Activated naive CD4-positive, alpha-beta T cell treated with anti-CD3 and anti-CD28 coated beads for 36 hours (primary cell): ENCODE measurements around the gene SHISAL1. TPM values are rescaled to one million over a fixed set of nuclear protein-coding genes. Genes with fewer than 3 reads are reported as not detected.

Experiments
- CTCF ChIA-PET: fragments of 350-600 bp; sonication (Branson Sonifier 250); formaldehyde crosslinking; loops from one replicate; lab custom pipeline; 2021; ENCODE audit warnings: antibody characterized with exemption; lab: Charles Lee
- DNase-seq: peaks from one replicate; pipeline ENCODE4 v3.0.0-alpha.2; 2020
- H3K27ac Mint-ChIP-seq: one replicate; pipeline ENCODE4 v1.8.0; 2021; ENCODE audit warnings: mild to moderate bottlenecking, mixed read lengths
- H3K27me3 Mint-ChIP-seq: one replicate; pipeline ENCODE4 v1.8.0; 2021; ENCODE audit warnings: low read depth, mixed read lengths
- H3K36me3 Mint-ChIP-seq: one replicate; pipeline ENCODE4 v1.8.0; 2021; ENCODE audit warnings: low read depth, mixed read lengths
- H3K4me1 Mint-ChIP-seq: one replicate; pipeline ENCODE4 v1.8.0; 2021; ENCODE audit warnings: low read depth, mixed read lengths
- H3K4me3 Mint-ChIP-seq: one replicate; pipeline ENCODE4 v1.8.0; 2021; ENCODE audit warnings: mild to moderate bottlenecking, moderate library complexity, mixed read lengths
- H3K9me3 Mint-ChIP-seq: one replicate; pipeline ENCODE4 v1.8.0; 2021; ENCODE audit warnings: mixed read lengths
- intact Hi-C: fragments of 100-400 bp; cut with micrococcal nuclease; formaldehyde crosslinking; loops from one replicate; pipeline ENCODE4 v1.15.1; 2023
- total RNA-seq, 2 experiments: library from RNA; stranded (reverse); gene quantifications; one replicate each; pipeline ENCODE4 v1.2.3, GENCODE V29; 2021

Gene SHISAL1
- total RNA-seq, 2 experiments from 2014 or later: not detected

DNA sequence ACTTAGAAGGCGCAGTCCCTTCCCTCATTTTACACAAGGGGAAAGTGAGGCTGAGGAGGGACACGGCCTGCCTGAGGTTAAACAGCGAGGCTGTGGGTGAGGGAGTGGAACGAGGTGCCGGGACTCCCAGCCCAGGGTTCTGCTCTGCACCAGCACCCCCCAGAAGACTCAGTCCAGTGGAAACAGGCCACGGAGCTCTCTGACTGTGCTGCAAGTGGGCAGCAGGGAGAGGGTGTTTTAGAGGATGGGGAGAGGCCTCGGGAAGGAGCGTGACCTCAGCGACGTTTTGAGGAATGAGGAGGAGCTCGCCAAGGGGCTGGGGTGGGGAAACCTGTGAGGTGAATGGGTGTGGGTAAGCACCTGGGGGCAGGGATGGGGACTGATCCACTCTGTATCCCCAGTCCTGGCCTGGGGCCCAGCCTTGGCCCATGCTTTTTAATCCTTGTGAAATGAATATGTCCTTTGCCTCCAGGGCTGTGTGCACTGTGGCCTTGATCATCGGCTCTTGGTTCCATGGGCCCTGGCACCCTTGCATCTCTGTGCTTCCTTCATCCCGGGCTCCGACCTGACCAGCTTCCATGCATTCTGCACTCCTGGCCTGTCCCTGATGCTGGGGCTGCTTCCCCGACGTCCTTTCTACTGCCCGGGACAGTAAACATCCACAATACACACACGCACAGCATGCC, 44.2 kb downstream of the SHISAL1 start:
- H3K9me3 Mint-ChIP-seq: no peaks in the 10 kb centered on the region
- no peaks in the 10 kb centered on the region for H3K4me1 Mint-ChIP-seq
- H3K27me3 Mint-ChIP-seq: no peaks in the 10 kb centered on the region
- no peaks in the 10 kb centered on the region for H3K36me3 Mint-ChIP-seq
- intact Hi-C loops: no loop called here
- CTCF ChIA-PET: interaction anchor here (0.6 kb wide), 1 partner anchor 327 kb away, joined by 3 read pairs; no protein-coding TSS in a partner anchor
- H3K4me3 Mint-ChIP-seq: no peak overlapping the region
- no peak for DNase-seq
- no peak overlapping the region for H3K27ac Mint-ChIP-seq

DNA sequence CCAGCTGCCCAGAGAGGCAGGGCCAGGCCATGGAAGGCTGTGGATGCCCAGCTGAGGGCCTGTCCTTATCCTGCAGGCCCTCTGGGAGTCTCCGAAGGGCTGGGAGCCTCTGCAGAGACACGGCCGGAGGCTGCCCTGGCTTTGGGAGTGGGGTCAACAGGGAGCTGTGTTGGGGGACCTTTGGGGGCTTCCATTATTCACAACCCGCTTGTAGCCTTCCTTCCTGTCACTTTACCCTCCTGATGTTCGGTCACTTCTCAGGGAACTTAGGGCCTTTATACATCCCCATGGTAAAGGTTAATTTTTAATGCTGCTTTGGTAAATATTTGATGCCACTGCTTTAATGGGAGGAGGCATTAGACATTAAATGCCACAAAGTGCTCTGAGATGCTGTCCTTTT, 44.9 kb downstream of the SHISAL1 start:
- intact Hi-C loops: no loop called here

GRCh38 chr22:44266796-44267760, 45.7 kb downstream of the SHISAL1 start:
- H3K36me3 Mint-ChIP-seq: no peaks in the 10 kb centered on the region
- no peaks in the 10 kb centered on the region for H3K4me1 Mint-ChIP-seq
- no peak for DNase-seq
- H3K27me3 Mint-ChIP-seq: no peaks in the 10 kb centered on the region
- CTCF ChIA-PET: no interaction called here
- no peak overlapping the region for H3K4me3 Mint-ChIP-seq
- intact Hi-C loops: no loop called here
- H3K9me3 Mint-ChIP-seq: no peaks in the 10 kb centered on the region
- H3K27ac Mint-ChIP-seq: no peak overlapping the region

More for the DNA sequence above, 44.9 kb downstream of the SHISAL1 start:
- CTCF ChIA-PET: no interaction called here
- Mint-ChIP-seq H3K27ac (no peak overlapping the region), H3K27me3 (no peaks in the 10 kb centered on the region), H3K36me3 (no peaks in the 10 kb centered on the region), H3K9me3 (no peaks in the 10 kb centered on the region), H3K4me3 (no peak overlapping the region), H3K4me1 (no peaks in the 10 kb centered on the region)
- no peak for DNase-seq

- intact Hi-C loops: no loop called here
- Mint-ChIP-seq H3K36me3 (no peaks in the 10 kb centered on the region), H3K27ac (no peak overlapping the region), H3K4me1 (peaks cover 4% of the 10 kb centered on the region), H3K9me3 (no peaks in the 10 kb centered on the region), H3K27me3 (no peaks in the 10 kb centered on the region), H3K4me3 (no peak overlapping the region)
- DNase-seq: no peak
- CTCF ChIA-PET: no interaction called here
Observed at GRCh38 chr22:44263547-44263946, 49.2 kb downstream of the SHISAL1 start.

DNA sequence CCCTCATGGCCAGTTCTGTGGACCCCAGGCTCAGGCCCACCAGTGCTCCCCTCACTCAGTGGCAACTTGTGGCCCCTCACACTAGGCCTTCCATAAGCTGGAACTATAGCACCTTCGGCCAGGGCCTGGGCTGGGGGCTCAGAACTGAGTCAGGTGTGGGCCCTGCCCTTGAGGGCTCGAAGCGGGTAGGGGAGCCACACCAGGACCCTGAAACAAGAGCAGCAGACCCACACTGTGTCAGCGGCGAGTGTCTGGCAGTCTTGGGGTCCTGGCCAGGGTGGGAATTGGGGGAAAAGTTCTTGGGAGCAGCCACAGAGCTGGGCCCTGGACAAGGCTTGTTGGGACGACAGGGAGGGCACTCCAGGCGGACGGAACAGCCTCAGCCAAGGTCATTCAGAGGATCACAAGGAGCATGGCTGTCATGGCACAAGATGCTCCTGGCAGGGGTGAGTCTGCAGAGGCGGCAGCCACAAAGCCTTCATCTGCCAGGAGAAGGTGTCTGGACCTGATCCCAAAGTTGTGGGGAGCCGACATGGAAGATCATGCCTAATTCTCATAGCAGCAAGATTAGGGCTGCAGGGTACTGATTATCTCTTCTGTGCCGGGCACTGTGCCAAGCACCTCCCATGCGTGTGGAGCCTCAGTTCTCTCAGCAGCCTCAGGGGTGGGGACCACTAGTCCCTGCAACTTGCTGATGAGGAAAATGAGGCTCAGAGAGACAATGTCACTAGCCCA, 50.7 kb downstream of the SHISAL1 start:
- DNase-seq: no peak
- CTCF ChIA-PET: no interaction called here
- Mint-ChIP-seq H3K4me1 (peaks cover 4% of the 10 kb centered on the region), H3K4me3 (no peak overlapping the region), H3K27me3 (no peaks in the 10 kb centered on the region), H3K9me3 (no peaks in the 10 kb centered on the region), H3K27ac (no peak overlapping the region), H3K36me3 (no peaks in the 10 kb centered on the region)
- intact Hi-C loops: no loop called here

GRCh38 chr22:44261164-44261860, 51.4 kb downstream of the SHISAL1 start:
- H3K27ac Mint-ChIP-seq: no peak overlapping the region
- intact Hi-C loops: no loop called here
- H3K9me3 Mint-ChIP-seq: no peaks in the 10 kb centered on the region
- no peak overlapping the region for H3K4me3 Mint-ChIP-seq
- CTCF ChIA-PET: no interaction called here
- H3K4me1 Mint-ChIP-seq: peaks cover 4% of the 10 kb centered on the region
- no peak for DNase-seq
- H3K36me3 Mint-ChIP-seq: no peaks in the 10 kb centered on the region
- peaks cover 3% of the 10 kb centered on the region for H3K27me3 Mint-ChIP-seq

- peaks cover 5% of the 10 kb centered on the region for H3K27me3 Mint-ChIP-seq
- H3K9me3 Mint-ChIP-seq: no peaks in the 10 kb centered on the region
- no peak overlapping the region for H3K27ac Mint-ChIP-seq
- no peak for DNase-seq
- CTCF ChIA-PET: no interaction called here
- H3K4me1 Mint-ChIP-seq: peaks cover 4% of the 10 kb centered on the region
- H3K36me3 Mint-ChIP-seq: no peaks in the 10 kb centered on the region
- no peak overlapping the region for H3K4me3 Mint-ChIP-seq
- intact Hi-C loops: no loop called here
Observed at GRCh38 chr22:44260216-44261035, 52.3 kb downstream of the SHISAL1 start.

DNA sequence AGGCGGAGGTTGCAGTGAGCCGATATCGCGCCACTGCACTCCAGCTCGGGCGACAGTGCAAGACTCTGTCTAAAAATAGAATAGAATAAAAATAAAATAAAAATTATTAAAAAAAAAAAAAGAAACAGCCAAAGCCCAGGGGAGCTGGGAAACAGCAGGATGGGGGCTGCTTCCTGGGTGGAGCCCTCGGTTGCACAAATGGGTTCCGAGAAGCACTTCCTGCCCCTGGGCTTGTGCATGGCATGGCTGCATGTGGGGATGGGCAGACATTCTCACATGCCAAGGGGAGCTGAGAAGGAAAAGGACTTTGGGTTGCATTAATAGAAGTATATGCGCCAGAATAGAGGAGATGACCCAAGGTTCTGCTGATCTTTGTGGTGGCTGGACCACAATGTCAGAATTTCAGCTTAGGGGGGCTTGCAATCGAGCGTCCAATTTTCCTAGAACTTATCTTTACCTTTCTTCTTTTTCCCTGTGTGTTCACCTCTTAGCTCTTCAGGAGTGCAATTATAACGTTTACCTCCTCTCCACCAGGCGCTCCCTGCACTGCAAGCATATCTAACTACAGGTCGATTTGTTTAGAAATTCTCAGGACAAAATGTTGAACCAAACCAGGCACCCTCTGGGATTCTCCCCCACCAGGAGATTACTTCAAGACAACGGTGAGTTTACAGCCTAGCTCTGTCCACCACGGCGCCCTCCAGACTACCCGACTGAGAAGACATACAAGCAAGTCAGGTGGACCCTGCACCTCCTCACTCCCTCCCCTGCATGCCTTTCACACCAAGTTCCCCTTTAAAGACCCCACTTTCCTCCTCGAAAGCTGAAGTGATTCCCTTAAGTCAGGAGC, 53.2 kb downstream of the SHISAL1 start:
- no peak overlapping the region for H3K4me3 Mint-ChIP-seq
- H3K4me1 Mint-ChIP-seq: peaks cover 4% of the 10 kb centered on the region
- intact Hi-C loops: no loop called here
- DNase-seq: no peak
- H3K27ac Mint-ChIP-seq: no peak overlapping the region
- peaks cover 5% of the 10 kb centered on the region for H3K27me3 Mint-ChIP-seq
- H3K9me3 Mint-ChIP-seq: no peaks in the 10 kb centered on the region
- CTCF ChIA-PET: no interaction called here
- H3K36me3 Mint-ChIP-seq: no peaks in the 10 kb centered on the region

- peaks cover 5% of the 10 kb centered on the region for H3K27me3 Mint-ChIP-seq
- intact Hi-C loops: no loop called here
- no peaks in the 10 kb centered on the region for H3K36me3 Mint-ChIP-seq
- H3K9me3 Mint-ChIP-seq: no peaks in the 10 kb centered on the region
- DNase-seq: no peak
- H3K27ac Mint-ChIP-seq: no peak overlapping the region
- no peak overlapping the region for H3K4me3 Mint-ChIP-seq
- CTCF ChIA-PET: no interaction called here
- peaks cover 4% of the 10 kb centered on the region for H3K4me1 Mint-ChIP-seq
Observed at GRCh38 chr22:44256556-44257485, 55.9 kb downstream of the SHISAL1 start.

- Mint-ChIP-seq H3K36me3 (no peaks in the 10 kb centered on the region), H3K4me1 (peaks cover 4% of the 10 kb centered on the region), H3K27me3 (peaks cover 5% of the 10 kb centered on the region), H3K4me3 (no peak overlapping the region), H3K27ac (no peak overlapping the region), H3K9me3 (no peaks in the 10 kb centered on the region)
- CTCF ChIA-PET: no interaction called here
- DNase-seq: no peak
- intact Hi-C loops: no loop called here
Observed at GRCh38 chr22:44256085-44256484, 56.7 kb downstream of the SHISAL1 start.
